Neural progenitor cell (in vitro differentiated cells): ENCODE measurements around the gene SLC35B4.

Source experiments
- CTCF ChIP-seq: fragments of 200-600 bp; sonication (generic); IDR thresholded peaks from 2 replicates; pipeline ENCODE4 v1.5.1; 2017; ENCODE audit warnings: antibody characterized with exemption, mild to moderate bottlenecking
- EZH2 ChIP-seq: fragments of 200-600 bp; sonication (generic); IDR thresholded peaks from 2 replicates; pipeline ENCODE4 v1.6.1; 2017; ENCODE audit warnings: antibody characterized with exemption, mild to moderate bottlenecking, moderate library complexity
- EZH2phosphoT487 ChIP-seq: fragments of 200-600 bp; sonication (generic); IDR thresholded peaks from 2 replicates; pipeline ENCODE4 v1.6.1; 2017; ENCODE audit warnings: antibody characterized with exemption

- TF ChIP-seq CTCF: no peak
- TF ChIP-seq EZH2: no peak
- TF ChIP-seq EZH2phosphoT487: no peak
These were observed 22.7 kb upstream of the SLC35B4 start for GRCh38 chr7:134339475-134339874.
